GM10266 (cell line): ENCODE data around the gene CD2AP.

Experiments used
- DNase-seq: peaks from one replicate; pipeline ENCODE4 v3.0.0; 2012; ENCODE audit errors: extremely low spot score
- TF ChIP-seq, protein P1 (sequence below): IDR thresholded peaks from 2 replicates; pipeline ENCODE4 v1.5.1; 2012; ENCODE audit warnings: mild to moderate bottlenecking, low read depth; ENCODE audit not compliant: control insufficient read depth, insufficient read depth; ENCODE audit errors: missing control alignments

Gene CD2AP, protein sequence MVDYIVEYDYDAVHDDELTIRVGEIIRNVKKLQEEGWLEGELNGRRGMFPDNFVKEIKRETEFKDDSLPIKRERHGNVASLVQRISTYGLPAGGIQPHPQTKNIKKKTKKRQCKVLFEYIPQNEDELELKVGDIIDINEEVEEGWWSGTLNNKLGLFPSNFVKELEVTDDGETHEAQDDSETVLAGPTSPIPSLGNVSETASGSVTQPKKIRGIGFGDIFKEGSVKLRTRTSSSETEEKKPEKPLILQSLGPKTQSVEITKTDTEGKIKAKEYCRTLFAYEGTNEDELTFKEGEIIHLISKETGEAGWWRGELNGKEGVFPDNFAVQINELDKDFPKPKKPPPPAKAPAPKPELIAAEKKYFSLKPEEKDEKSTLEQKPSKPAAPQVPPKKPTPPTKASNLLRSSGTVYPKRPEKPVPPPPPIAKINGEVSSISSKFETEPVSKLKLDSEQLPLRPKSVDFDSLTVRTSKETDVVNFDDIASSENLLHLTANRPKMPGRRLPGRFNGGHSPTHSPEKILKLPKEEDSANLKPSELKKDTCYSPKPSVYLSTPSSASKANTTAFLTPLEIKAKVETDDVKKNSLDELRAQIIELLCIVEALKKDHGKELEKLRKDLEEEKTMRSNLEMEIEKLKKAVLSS

DNA sequence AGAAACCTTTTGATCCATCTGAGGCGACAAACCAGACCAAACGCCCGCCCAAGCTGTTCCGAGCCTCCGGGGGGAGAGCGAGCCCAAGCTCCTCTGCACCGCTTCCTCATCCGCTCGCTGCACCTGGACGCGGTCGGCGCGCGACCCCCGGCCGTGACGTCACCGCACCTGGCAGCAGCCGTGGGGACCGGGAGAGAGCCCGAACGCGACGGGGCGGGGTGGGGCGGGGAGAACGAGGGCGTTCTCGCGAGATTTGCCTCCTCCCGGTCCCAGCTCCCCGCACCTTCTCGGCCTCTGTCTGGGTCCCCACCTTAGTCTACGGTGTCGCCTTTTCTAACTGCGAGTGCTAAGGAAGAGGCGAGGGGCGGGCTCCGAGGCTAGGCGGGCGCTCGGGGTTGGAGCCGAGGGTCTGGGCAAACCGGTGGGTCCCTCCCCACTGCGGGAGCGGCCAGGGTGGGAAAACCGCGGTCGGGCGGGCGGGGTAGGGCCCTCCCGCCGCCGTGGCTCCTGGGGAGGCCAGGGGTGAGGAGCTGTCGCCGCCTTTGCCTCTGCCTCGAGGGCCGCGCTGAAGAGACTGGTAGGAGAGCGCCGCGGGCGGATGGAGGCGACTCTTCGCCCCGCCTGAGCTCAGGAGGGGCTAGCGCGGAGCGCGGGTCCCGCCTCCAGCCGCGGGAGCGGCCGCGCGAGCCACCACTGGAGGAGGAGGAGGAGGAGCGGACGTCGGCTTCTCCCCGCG, at the start of gene CD2AP:
TSS of gene CD2AP (plus strand) at position 293 of the 736 bp plus-strand sequence. CDS start 456 bp downstream, outside the sequence.
- DNase-seq, result peak; percentile 92
- TF ChIP-seq, protein P1, sequence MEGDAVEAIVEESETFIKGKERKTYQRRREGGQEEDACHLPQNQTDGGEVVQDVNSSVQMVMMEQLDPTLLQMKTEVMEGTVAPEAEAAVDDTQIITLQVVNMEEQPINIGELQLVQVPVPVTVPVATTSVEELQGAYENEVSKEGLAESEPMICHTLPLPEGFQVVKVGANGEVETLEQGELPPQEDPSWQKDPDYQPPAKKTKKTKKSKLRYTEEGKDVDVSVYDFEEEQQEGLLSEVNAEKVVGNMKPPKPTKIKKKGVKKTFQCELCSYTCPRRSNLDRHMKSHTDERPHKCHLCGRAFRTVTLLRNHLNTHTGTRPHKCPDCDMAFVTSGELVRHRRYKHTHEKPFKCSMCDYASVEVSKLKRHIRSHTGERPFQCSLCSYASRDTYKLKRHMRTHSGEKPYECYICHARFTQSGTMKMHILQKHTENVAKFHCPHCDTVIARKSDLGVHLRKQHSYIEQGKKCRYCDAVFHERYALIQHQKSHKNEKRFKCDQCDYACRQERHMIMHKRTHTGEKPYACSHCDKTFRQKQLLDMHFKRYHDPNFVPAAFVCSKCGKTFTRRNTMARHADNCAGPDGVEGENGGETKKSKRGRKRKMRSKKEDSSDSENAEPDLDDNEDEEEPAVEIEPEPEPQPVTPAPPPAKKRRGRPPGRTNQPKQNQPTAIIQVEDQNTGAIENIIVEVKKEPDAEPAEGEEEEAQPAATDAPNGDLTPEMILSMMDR, result peak; percentile 43

DNA sequence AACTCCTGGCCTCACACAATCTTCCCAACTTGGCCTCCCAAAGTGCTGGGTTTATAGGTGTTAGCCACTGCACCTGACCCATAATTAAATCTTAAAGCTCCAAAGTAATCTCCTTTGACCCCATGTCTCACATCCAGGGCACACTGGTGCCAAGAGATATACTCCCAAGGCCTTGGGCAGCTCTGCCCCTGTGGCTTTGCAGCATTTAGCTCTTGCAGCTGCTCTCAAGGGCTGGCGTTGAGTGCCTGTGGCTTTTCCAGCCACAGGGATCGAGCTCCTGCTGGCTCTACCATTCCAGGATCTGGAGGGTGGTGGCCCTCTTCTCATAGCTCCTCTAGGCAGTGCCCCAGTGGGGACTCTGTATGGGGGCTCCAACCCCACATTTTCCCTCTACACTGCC, 49.3 kb upstream of the CD2AP start:
- DNase-seq, result no peak
- TF ChIP-seq, protein P1, result no peak

DNA sequence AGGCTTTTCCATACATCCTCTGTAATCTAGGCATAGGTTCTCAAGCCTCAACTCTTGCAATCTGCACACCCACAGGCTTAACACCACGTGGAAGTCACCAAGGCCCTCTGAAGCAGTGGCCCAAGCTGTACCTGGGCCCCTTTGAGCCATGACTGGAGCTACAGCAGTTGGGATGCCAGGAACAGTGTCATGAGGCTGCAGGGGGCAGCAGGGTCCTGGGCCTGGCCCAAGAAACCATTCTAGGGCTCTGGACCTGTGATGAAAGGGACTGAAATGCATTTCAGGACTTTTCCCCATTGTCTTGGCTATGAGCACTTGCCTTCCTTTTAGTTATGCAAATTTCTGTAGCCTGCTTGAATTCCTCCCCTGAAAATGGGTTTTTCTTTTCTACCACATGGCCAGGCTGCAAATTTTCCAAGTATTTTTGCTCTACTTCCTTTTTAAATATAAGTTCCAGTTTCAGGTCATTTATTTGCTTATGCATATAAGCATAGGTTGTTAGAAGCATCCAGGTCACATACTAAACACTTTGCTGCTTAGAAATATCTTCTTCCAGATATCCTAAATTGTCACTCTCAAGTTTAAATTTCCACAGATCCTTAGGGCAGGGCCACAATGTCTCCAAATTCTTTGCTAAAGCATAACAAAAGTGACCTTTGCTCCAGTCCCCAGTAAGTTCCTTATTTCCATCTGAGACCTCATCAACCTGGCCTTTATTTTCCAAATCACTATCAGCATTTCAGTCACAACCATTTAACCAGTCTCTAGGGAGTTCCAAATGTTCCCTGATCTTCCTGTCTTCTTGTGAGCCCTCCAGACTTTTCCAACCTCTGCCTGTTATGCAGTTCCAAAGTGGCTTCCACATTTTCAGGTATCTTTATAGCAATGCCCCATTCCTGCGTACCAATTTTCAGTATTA, 48.6 kb upstream of the CD2AP start:
- TF ChIP-seq, protein P1, result no peak
- no peak for DNase-seq

DNA sequence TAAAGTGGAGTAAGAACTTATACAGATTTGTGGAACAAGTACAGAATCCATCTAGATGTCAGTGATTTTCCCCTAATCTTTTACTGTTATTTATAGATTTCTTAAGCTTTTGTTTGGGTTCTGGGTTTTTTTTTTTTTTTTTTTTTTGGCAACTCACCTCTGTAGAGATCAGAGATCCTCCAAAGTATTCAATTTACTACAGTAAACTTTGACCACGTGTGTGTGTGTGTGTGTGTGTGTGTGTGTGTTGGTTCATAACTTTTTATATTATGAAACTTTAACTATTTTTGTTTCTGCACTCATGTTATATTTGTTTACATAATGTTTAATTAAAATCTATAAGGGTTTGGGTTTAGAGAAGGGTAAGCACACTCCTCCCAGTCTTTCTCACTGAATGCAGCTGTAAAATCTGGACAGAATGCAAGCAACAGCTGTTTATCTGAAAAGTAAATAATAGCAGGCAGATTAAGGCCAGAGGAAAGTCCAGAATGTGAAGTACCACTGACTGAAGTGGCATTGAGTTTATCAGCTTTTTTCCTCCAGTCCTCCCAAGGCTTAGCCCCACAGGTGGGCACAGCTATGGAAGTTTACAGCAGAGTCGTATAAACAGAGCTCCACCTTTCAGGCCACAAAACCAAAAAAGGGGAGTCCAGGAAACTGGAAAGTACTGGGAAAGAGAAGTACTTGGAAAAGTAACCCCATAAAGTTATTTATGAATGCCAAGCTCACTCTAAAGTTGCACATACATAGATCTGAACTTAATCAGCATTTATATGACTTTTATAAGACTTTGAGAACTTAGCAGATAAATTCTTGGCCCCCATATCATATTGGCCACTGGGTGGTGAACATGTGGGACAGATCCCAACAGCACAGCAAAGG, 43.0 kb upstream of the CD2AP start:
- DNase-seq, result no peak
- TF ChIP-seq, protein P1, result no peak

DNA sequence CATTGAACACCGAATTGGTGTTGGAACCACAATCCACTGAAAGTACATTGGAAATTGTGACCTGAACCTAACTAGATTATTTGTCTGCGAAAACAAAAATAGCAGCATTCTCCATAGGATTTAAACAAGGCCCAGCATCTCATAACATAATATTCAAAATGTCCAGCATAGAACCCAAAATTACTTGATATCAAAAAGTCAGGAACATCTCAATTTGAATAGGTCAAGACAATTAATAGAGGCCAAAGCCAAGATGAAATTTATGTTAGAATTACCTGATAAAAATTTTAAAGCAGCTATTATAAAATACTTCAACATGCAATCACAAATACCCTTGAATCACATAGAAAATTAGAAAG, 42.4 kb upstream of the CD2AP start:
- DNase-seq, result no peak
- TF ChIP-seq, protein P1, result no peak

DNA sequence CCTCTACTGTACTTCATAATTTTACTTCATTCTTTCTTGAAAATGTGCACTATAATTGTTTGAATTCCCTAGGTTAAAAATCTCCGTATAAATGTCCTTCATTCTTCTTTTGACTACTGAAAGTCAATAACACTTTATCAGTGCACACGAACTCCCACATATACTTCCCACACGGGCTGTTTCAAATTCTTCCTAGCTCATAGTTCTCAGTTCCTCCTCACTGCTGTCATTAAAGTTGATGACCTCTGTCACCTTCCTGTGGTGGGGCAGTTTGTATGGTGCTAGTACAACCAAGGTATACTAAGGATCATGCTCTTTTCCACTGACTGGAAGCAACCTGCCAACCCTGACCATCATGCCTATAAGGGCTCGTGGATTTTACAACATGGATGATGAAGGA, 40.0 kb upstream of the CD2AP start:
- peak; percentile 43 for DNase-seq
- TF ChIP-seq, protein P1, result no peak
